ENCODE results near the gene PER3.
"Not testable (repeated sequence)": the region's sequence is repeated elsewhere in the genome, so short reads cannot be mapped to it uniquely, and the experiment has no call there.

DNA sequence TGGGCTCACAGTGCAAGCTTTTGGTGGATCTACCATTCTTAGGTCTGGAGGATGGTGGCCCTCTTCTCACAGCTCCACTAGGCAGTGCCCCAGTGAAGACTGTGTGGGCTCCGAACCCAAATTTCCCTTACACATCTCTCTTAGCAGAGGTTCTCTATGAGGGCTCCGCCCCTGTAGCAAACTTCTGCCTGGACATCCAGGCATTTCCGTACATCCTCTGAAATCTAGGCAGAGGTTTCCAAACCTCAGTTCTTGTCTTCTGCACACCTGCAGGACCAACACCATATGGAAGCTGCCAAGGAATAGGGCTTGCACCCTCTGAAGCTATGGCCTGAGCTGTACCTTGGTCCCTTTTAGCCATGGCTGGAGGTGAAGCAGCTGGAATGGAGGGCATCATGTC lies 6.9 kb downstream of the PER3 start:
- TF ChIP-seq EP300 (IDR thresholded peaks at IDR 0.05); HOXA7 (CRISPR knock-in tag; IDR thresholded peaks at IDR 0.05); SMC3 (IDR thresholded peaks at IDR 0.05); CHD2 (IDR thresholded peaks at IDR 0.05; ENCODE audit: low read length, partially characterized antibody); MAZ (IDR thresholded peaks at IDR 0.05; ENCODE audit: borderline replicate concordance, low read depth, low read length); POLR2A (IDR thresholded peaks at IDR 0.05; ENCODE audit: low read length); HOXB5 (CRISPR knock-in tag; IDR thresholded peaks at IDR 0.05): not testable (repeated sequence)
- TF ChIP-seq, protein P1, sequence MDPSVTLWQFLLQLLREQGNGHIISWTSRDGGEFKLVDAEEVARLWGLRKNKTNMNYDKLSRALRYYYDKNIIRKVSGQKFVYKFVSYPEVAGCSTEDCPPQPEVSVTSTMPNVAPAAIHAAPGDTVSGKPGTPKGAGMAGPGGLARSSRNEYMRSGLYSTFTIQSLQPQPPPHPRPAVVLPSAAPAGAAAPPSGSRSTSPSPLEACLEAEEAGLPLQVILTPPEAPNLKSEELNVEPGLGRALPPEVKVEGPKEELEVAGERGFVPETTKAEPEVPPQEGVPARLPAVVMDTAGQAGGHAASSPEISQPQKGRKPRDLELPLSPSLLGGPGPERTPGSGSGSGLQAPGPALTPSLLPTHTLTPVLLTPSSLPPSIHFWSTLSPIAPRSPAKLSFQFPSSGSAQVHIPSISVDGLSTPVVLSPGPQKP (IDR thresholded peaks at IDR 0.05; ENCODE audit: low read depth, low read length), result not testable (repeated sequence)
- TF ChIP-seq, protein P2, sequence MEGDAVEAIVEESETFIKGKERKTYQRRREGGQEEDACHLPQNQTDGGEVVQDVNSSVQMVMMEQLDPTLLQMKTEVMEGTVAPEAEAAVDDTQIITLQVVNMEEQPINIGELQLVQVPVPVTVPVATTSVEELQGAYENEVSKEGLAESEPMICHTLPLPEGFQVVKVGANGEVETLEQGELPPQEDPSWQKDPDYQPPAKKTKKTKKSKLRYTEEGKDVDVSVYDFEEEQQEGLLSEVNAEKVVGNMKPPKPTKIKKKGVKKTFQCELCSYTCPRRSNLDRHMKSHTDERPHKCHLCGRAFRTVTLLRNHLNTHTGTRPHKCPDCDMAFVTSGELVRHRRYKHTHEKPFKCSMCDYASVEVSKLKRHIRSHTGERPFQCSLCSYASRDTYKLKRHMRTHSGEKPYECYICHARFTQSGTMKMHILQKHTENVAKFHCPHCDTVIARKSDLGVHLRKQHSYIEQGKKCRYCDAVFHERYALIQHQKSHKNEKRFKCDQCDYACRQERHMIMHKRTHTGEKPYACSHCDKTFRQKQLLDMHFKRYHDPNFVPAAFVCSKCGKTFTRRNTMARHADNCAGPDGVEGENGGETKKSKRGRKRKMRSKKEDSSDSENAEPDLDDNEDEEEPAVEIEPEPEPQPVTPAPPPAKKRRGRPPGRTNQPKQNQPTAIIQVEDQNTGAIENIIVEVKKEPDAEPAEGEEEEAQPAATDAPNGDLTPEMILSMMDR (IDR thresholded peaks at IDR 0.05), result not testable (repeated sequence)
- TF ChIP-seq, protein P3, sequence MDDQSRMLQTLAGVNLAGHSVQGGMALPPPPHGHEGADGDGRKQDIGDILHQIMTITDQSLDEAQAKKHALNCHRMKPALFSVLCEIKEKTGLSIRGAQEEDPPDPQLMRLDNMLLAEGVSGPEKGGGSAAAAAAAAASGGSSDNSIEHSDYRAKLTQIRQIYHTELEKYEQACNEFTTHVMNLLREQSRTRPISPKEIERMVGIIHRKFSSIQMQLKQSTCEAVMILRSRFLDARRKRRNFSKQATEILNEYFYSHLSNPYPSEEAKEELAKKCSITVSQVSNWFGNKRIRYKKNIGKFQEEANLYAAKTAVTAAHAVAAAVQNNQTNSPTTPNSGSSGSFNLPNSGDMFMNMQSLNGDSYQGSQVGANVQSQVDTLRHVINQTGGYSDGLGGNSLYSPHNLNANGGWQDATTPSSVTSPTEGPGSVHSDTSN (IDR thresholded peaks at IDR 0.05), result not testable (repeated sequence)
